GM19395 (cell line): Measurements from ENCODE around the gene BLTP3A.

Experiments
- ATAC-seq: cut with Tn5 transposase; IDR thresholded peaks from one replicate; pipeline ENCODE4 v1.9.1; 2021; ENCODE audit warnings: mild to moderate bottlenecking, moderate library complexity; ENCODE audit not compliant: unreplicated experiment

Gene BLTP3A

GRCh38 chr6:34832942-34833341 is 41.1 kb downstream of the BLTP3A start:
- ATAC-seq: no peak

- ATAC-seq: no peak
Measured at GRCh38 chr6:34834789-34835518, 43.1 kb downstream of the BLTP3A start.

GRCh38 chr6:34836008-34836407 is 44.1 kb downstream of the BLTP3A start:
- no peak for ATAC-seq

GRCh38 chr6:34836451-34836850 is 44.6 kb downstream of the BLTP3A start:
- ATAC-seq: no peak

- no peak for ATAC-seq
Measured at GRCh38 chr6:34837528-34837927, 45.6 kb downstream of the BLTP3A start.

GRCh38 chr6:34839666-34840352 is 47.9 kb downstream of the BLTP3A start:
- no peak for ATAC-seq
